Measurements from ENCODE around the gene CASKIN1. TPM values are rescaled to one million over a fixed set of nuclear protein-coding genes. Genes with fewer than 3 reads are reported as not detected.
A peak's percentile ranks its signal among the peaks of the same experiment; 100 is the strongest.

The CASKIN1 gene
- total and polyA plus RNA-seq, 9 donors = 0.10 to 2.4 (median 0.56) TPM; not detected in 1

DNA sequence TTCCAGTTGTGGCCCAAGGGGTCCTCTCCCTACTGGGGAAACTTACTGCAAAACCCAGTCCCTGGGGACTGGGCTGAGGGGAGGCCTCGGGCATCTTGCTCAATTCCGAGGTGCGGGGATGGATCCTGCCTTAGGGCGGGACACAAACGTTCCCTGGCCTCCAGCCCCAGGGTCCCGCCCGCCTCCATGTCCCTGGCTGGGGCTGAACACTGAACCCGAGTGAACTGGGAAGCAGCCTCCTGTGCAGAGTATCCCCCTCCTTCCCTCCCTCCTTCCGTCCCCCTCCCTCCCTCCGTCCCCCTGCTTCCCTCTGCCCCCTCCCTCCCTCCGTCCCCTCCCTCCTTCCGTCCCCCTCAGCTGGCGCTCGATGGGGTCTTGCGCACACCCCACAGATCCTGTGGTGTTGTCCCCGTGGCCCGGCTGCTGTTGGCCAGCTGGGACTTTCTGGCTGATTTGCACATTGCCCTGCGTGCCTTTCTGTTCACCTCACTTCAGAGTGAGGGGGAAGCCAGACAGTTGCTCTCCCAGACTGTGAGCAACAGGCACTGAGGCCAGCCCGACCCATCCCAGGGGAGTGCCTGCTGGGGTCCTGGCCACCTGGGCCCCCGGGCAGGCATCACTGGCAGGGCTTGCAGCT lies 35.4 kb downstream of the CASKIN1 start:
- WGBS, 3 donors = 30 to 36% (median 30%) methylated on average over 18 to 20 of the region's 20 CpGs
- peak overlapping the region; percentile 16 to 30 for H3K27ac ChIP-seq
- intact Hi-C loops (cut with DNase I) = no loop called here

GRCh38 chr16:2159175-2159838 lies 37.1 kb downstream of the CASKIN1 start:
- no peaks in the 10 kb centered on the region for H3K9me3 ChIP-seq
- no peaks in the 10 kb centered on the region for H3K36me3 ChIP-seq
- peaks cover 17% of the 10 kb centered on the region for H3K4me1 ChIP-seq (ENCODE audit: insufficient read depth)
- peak overlapping the region; percentile 30 for H3K4me3 ChIP-seq
- intact Hi-C loops (cut with DNase I) = loop anchor here in 1 of 4 donors (10.0 kb wide), 1 partner anchor 95 kb away; the partner anchor contains the start of gene ECI1
- peak overlapping the region; percentile 28 to 39 for H3K27ac ChIP-seq
- TF ChIP-seq EP300 (IDR thresholded peaks at IDR 0.05) = no peak
- no peak for TF ChIP-seq CTCF (IDR thresholded peaks at IDR 0.05)
- TF ChIP-seq POLR2A (IDR thresholded peaks at IDR 0.05) = no peak
- 36 to 44% (median 37%) methylated on average over 22 to 24 of the region's 24 CpGs for WGBS, 3 donors
- DNase-seq = peak in 4 of 5 donors; percentile 63 to 70 (median 67)
- H3K27me3 ChIP-seq = no peaks in the 10 kb centered on the region

More for the DNA sequence above, 35.4 kb downstream of the CASKIN1 start:
- peak in 2 of 5 donors; percentile 53 to 70 for DNase-seq
- Histone ChIP-seq H3K9me3 (no peaks in the 10 kb centered on the region), H3K36me3 (no peaks in the 10 kb centered on the region), H3K4me1 (ENCODE audit: insufficient read depth) (peaks cover 17% of the 10 kb centered on the region), H3K27me3 (no peaks in the 10 kb centered on the region), H3K4me3 (no peak overlapping the region)
- TF ChIP-seq CTCF (IDR thresholded peaks at IDR 0.05) = no peak
- no peak for TF ChIP-seq EP300 (IDR thresholded peaks at IDR 0.05)
- TF ChIP-seq POLR2A (IDR thresholded peaks at IDR 0.05) = no peak

DNA sequence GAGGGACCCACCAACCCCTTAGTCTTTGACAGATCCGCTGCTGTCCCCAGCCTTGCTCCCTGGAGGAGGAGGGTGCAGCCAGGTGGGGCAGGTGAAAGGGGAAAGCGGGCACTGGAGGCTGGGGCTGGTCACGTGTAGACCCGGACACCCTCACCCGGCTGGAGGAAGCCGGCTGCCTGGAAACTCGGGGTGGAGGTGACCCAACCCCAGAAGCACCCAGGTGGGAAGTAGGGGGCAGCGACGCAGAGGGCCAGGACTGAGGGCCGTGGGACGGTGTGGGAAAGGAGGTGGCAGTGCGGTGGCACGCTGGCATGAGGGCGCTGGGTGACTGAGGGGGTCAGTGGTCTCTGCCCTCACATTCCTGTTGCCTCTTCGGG lies 38.2 kb downstream of the CASKIN1 start:
- intact Hi-C loops (cut with DNase I) = loop anchor here in 1 of 4 donors (10.0 kb wide), 1 partner anchor 97 kb away; the partner anchor contains the start of gene ECI1
- no peaks in the 10 kb centered on the region for H3K27me3 ChIP-seq
- H3K4me1 ChIP-seq (ENCODE audit: insufficient read depth) = peaks cover 21% of the 10 kb centered on the region
- H3K36me3 ChIP-seq = no peaks in the 10 kb centered on the region
- peak overlapping the region in 1 of 2 donors; percentile 28 for H3K27ac ChIP-seq
- WGBS, 3 donors = 71 to 82% (median 79%) methylated on average over 15 of the region's 15 CpGs
- TF ChIP-seq POLR2A (IDR thresholded peaks at IDR 0.05) = no peak
- TF ChIP-seq EP300 (IDR thresholded peaks at IDR 0.05) = no peak
- TF ChIP-seq CTCF (IDR thresholded peaks at IDR 0.05) = no peak
- no peaks in the 10 kb centered on the region for H3K9me3 ChIP-seq
- no peak for DNase-seq
- no peak overlapping the region for H3K4me3 ChIP-seq

DNA sequence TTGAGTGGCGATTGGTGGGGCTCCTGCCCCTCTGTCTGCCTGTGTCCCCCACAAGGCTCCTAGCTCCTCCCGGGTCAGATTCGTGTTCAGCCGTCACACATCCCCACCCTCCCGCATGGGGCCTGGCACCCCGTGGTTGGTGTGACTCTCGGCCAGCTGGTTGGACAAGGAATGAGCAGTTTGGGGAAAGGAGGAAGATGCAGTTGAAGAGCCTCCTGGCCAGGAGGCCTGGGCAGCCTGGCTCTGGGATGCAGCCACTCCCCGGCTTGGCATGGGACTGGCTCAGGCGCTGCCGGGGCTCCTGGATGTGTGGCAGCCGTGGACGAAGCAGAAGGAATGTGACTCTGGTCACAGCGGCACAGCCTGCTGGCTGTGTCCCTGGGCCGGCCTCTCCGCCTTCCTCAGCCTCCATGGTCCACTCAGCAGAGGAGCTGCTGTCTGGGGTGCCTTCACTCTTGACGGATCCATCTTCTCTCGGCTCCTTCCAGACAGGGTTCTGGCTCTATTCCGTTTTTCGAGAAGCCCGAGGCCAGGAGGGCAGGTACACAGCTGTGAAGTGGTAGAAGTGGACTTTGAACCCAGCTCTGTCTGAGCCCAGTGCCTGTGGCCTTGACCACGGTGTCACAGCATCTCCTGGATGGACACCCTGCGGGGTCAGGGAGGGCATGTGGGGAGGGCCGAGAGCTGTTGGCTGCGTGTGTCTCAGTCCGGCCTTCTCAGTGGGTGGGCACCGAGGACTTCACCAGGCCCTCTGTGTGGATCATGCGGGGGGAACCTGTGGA lies 38.7 kb downstream of the CASKIN1 start:
- no peak overlapping the region for H3K4me3 ChIP-seq
- intact Hi-C loops (cut with DNase I) = loop anchor here in 1 of 4 donors (10.0 kb wide), 1 partner anchor 97 kb away; the partner anchor contains the start of gene ECI1
- DNase-seq = no peak

More for the DNA sequence above, 38.7 kb downstream of the CASKIN1 start:
- Histone ChIP-seq H3K4me1 (ENCODE audit: insufficient read depth) (peaks cover 24% of the 10 kb centered on the region), H3K27me3 (no peaks in the 10 kb centered on the region), H3K9me3 (no peaks in the 10 kb centered on the region), H3K27ac (peak overlapping the region in 1 of 2 donors; percentile 8), H3K36me3 (no peaks in the 10 kb centered on the region)
- 63 to 80% (median 64%) methylated on average over 22 to 27 of the region's 27 CpGs for WGBS, 3 donors
- TF ChIP-seq EP300 (IDR thresholded peaks at IDR 0.05) (no peak), CTCF (IDR thresholded peaks at IDR 0.05) (no peak), POLR2A (IDR thresholded peaks at IDR 0.05) (no peak)
